HG03139 (cell line): ENCODE results near the gene SNHG17.
A peak's percentile ranks its signal among the peaks of the same experiment; 100 is the strongest.
"Not testable (repeated sequence)": the region's sequence is repeated elsewhere in the genome, so short reads cannot be mapped to it uniquely, and the experiment has no call there.

Experiments used
- ATAC-seq: cut with Tn5 transposase; IDR thresholded peaks from one replicate; pipeline ENCODE4 v1.9.1; 2021; ENCODE audit not compliant: unreplicated experiment

SNHG17 gene

GRCh38 chr20:38434770-38435554, at the start of gene SNHG17:
SNHG17 (minus strand) TSS chr20:38435328.
- no peak for ATAC-seq

GRCh38 chr20:38479596-38479995, 44.5 kb upstream of the SNHG17 start:
- ATAC-seq, result no peak

- no peak for ATAC-seq
These were observed 42.6 kb upstream of the SNHG17 start for GRCh38 chr20:38477747-38478146.

GRCh38 chr20:38473367-38473795, 38.3 kb upstream of the SNHG17 start:
- ATAC-seq, result no peak

- ATAC-seq, result peak; percentile 95
These were observed 37.6 kb upstream of the SNHG17 start, which contains the start of gene RALGAPB for GRCh38 chr20:38472513-38473366. RALGAPB (plus strand) TSS chr20:38472843; CDS start chr20:38488433, 15,590 bp downstream.

- ATAC-seq, result no peak
These were observed 36.9 kb upstream of the SNHG17 start for GRCh38 chr20:38471987-38472512.

- ATAC-seq, result no peak
These were observed 36.1 kb upstream of the SNHG17 start for GRCh38 chr20:38471245-38471644.

- no peak for ATAC-seq
These were observed 31.9 kb upstream of the SNHG17 start for GRCh38 chr20:38466983-38467382.

- no peak for ATAC-seq
These were observed 31.0 kb upstream of the SNHG17 start for GRCh38 chr20:38466171-38466570.

- ATAC-seq, result not testable (repeated sequence)
These were observed 26.4 kb upstream of the SNHG17 start for GRCh38 chr20:38461569-38461968.

GRCh38 chr20:38461167-38461566, 26.0 kb upstream of the SNHG17 start:
- not testable (repeated sequence) for ATAC-seq

GRCh38 chr20:38460631-38461030, 25.5 kb upstream of the SNHG17 start:
- ATAC-seq, result not testable (repeated sequence)

GRCh38 chr20:38460040-38460623, 25.0 kb upstream of the SNHG17 start:
- ATAC-seq, result no peak

GRCh38 chr20:38458314-38458713, 23.2 kb upstream of the SNHG17 start:
- ATAC-seq, result no peak

GRCh38 chr20:38454556-38455473, 19.7 kb upstream of the SNHG17 start:
- ATAC-seq, result no peak

GRCh38 chr20:38453941-38454340, 18.8 kb upstream of the SNHG17 start:
- no peak for ATAC-seq

GRCh38 chr20:38452880-38453624, 17.9 kb upstream of the SNHG17 start:
- no peak for ATAC-seq

GRCh38 chr20:38450412-38450975, 15.4 kb upstream of the SNHG17 start:
- no peak for ATAC-seq

- ATAC-seq, result no peak
These were observed 13.9 kb upstream of the SNHG17 start for GRCh38 chr20:38449046-38449445.
